Esophagus muscularis mucosa (tissue), 4 donors: ENCODE results near the gene SPARCL1.

Experiments
- CTCF ChIP-seq, 3 experiments: fragments of 200-600 bp in 2 of 3; fragments of 450-650 bp in 1 of 3; sonication (generic) in 2 of 3; IDR thresholded peaks; one replicate each; pipeline ENCODE4 v1.5.1; 2017 to 2019; ENCODE audit warnings: antibody characterized with exemption in 3 of 3, mild to moderate bottlenecking in 2 of 3, moderate library complexity in 1 of 3
- EP300 ChIP-seq: sonication (generic); formaldehyde crosslinking; IDR thresholded peaks from one replicate; pipeline ENCODE4 v1.6.1; 2017; ENCODE audit warnings: antibody characterized with exemption
- POLR2A ChIP-seq: fragments of 450-650 bp; IDR thresholded peaks from one replicate; pipeline ENCODE4 v1.6.1; 2017; ENCODE audit warnings: antibody characterized with exemption, moderate library complexity, mild to moderate bottlenecking, low read depth
- POLR2AphosphoS5 ChIP-seq, 2 donors: sonication (generic); formaldehyde crosslinking; IDR thresholded peaks; one replicate each; pipeline ENCODE4 v1.6.1; 2017; ENCODE audit warnings: antibody characterized with exemption in 2 of 2

GRCh38 chr4:87481377-87481776, 47.8 kb downstream of the SPARCL1 start:
- TF ChIP-seq CTCF (IDR thresholded peaks at IDR 0.05) = no peak
- TF ChIP-seq POLR2A = no peak
- TF ChIP-seq EP300 = no peak
- TF ChIP-seq POLR2AphosphoS5 (IDR thresholded peaks at IDR 0.05) = no peak
